ENCODE data around the gene DISP2.

- TF ChIP-seq CTCF (IDR thresholded peaks at IDR 0.05) (no peak), POLR2A (IDR thresholded peaks at IDR 0.05) (no peak)
These were observed 10.9 kb downstream of the DISP2 start for GRCh38 chr15:40368719-40369473.
